ENCODE measurements around the gene PLEKHA7. TPM values are rescaled to one million over a fixed set of nuclear protein-coding genes. Genes with fewer than 3 reads are reported as not detected.

Gene PLEKHA7
- total RNA-seq, 2 experiments from 2014 or later: 6.4 to 8.4 TPM

DNA sequence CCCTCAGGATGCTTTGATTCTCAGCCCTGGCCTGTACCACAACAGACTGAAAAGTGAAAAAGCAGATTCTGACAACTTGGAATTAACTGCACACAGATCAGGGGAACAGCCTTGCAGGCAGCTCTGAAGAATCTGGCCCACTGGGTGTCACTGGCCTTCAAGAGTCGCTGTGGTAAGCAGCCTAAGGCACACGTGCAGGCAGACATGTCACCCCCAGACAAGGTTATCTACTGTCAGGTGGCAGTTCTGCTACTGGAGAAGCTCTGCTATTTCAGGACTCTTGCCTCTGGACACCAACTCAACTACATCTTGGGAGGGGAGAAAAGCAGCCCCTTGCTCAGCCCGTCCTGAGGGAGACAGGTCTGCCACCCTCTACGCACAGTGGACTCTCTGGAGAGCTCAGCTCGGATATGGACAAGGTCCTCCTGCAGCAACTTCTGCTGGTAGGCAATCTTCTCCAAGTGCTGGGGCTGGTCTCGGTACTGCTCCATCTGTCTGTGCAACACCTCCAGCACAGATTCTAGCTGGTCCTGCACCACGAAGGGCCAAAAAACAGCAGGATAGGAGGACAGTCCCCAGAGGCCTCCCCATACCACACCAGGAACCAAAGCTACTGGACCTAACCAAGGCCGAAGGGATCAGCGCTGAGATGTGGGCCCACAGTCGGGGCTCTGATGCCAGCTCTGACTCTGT lies 212.8 kb downstream of the PLEKHA7 start:
- CTCF ChIA-PET: interaction anchor here (0.7 to 2.8 kb wide), 5 partner anchors 12 to 77 kb away, joined by 3 to 13 read pairs (median 4); no protein-coding TSS in a partner anchor
- Mint-ChIP-seq H3K4me3 (no peak overlapping the region), H3K27me3 (no peaks in the 10 kb centered on the region), H3K27ac (no peak overlapping the region), H3K4me1 (peaks cover 10% of the 10 kb centered on the region), H3K9me3 (ENCODE audit: low read depth) (no peaks in the 10 kb centered on the region), H3K36me3 (ENCODE audit: low read depth) (no peaks in the 10 kb centered on the region)
- no peak for DNase-seq
- intact Hi-C loops (cut with DNase I, micrococcal nuclease): no loop called here
- ATAC-seq: no peak
- POLR2A ChIA-PET: interaction anchor here (0.5 kb wide), 2 partner anchors 14 to 276 kb away, joined by 4 to 7 read pairs; partner anchors contain the start of gene RPS13

DNA sequence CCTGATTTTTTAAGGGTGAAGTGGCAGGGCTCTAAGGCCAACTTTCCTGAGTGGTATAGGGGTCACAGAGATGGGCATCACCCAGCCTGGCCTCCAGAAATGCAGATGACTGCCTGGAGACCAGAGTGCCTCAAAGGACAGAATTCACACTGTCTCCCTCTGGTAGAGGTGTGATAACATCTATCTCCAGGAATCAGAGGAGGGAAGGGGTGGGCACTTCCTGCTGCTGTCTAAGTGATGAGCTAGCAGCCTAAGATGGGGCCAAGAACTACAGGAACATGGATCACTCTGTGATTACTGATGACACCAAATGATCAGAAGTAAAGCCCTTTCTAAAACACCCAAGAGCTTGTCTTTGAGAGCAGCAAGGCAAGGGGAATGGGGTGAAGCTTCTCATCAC lies 213.8 kb downstream of the PLEKHA7 start:
- intact Hi-C loops (cut with DNase I, micrococcal nuclease): no loop called here
- DNase-seq (no peak), ATAC-seq (no peak)
- Mint-ChIP-seq H3K4me3 (no peak overlapping the region), H3K27me3 (no peaks in the 10 kb centered on the region), H3K9me3 (ENCODE audit: low read depth) (no peaks in the 10 kb centered on the region), H3K27ac (no peak overlapping the region), H3K36me3 (ENCODE audit: low read depth) (no peaks in the 10 kb centered on the region), H3K4me1 (peaks cover 12% of the 10 kb centered on the region)
- ChIA-PET POLR2A (no interaction called here), CTCF (interaction anchor here (0.8 to 2.8 kb wide), 3 partner anchors 11 to 16 kb away, joined by 3 to 13 read pairs (median 4); no protein-coding TSS in a partner anchor)

GRCh38 chr11:16799890-16800289 lies 214.3 kb downstream of the PLEKHA7 start:
- Mint-ChIP-seq H3K36me3 (ENCODE audit: low read depth) (no peaks in the 10 kb centered on the region), H3K4me1 (peaks cover 17% of the 10 kb centered on the region), H3K9me3 (ENCODE audit: low read depth) (no peaks in the 10 kb centered on the region), H3K4me3 (no peak overlapping the region), H3K27ac (no peak overlapping the region), H3K27me3 (no peaks in the 10 kb centered on the region)
- ATAC-seq (no peak), DNase-seq (no peak)
- intact Hi-C loops (cut with DNase I, micrococcal nuclease): no loop called here
- ChIA-PET CTCF (interaction anchor here (1.6 to 2.8 kb wide), 2 partner anchors 14 to 16 kb away, joined by 4 to 13 read pairs; no protein-coding TSS in a partner anchor), POLR2A (no interaction called here)

- ATAC-seq (no peak), DNase-seq (no peak)
- Mint-ChIP-seq H3K27ac (no peak overlapping the region), H3K4me3 (no peak overlapping the region), H3K9me3 (ENCODE audit: low read depth) (no peaks in the 10 kb centered on the region), H3K27me3 (no peaks in the 10 kb centered on the region), H3K36me3 (ENCODE audit: low read depth) (no peaks in the 10 kb centered on the region), H3K4me1 (peaks cover 18% of the 10 kb centered on the region)
- POLR2A ChIA-PET: no interaction called here
- CTCF ChIA-PET: no interaction called here
- intact Hi-C loops (cut with DNase I, micrococcal nuclease): no loop called here
Observed at GRCh38 chr11:16799221-16799620, 215.0 kb downstream of the PLEKHA7 start.

GRCh38 chr11:16797776-16798175 lies 216.4 kb downstream of the PLEKHA7 start:
- no peaks in the 10 kb centered on the region for H3K36me3 Mint-ChIP-seq (ENCODE audit: low read depth)
- H3K27ac Mint-ChIP-seq: no peak overlapping the region
- CTCF ChIA-PET: interaction anchor here (0.7 to 1.9 kb wide), 5 partner anchors 9 to 280 kb away, joined by 3 to 14 read pairs (median 4); partner anchors contain the start of gene RPS13
- no peaks in the 10 kb centered on the region for H3K9me3 Mint-ChIP-seq (ENCODE audit: low read depth)
- no peak overlapping the region for H3K4me3 Mint-ChIP-seq
- no peak for ATAC-seq
- intact Hi-C loops (cut with DNase I, micrococcal nuclease): no loop called here
- no peak for DNase-seq
- POLR2A ChIA-PET: no interaction called here
- no peaks in the 10 kb centered on the region for H3K27me3 Mint-ChIP-seq
- H3K4me1 Mint-ChIP-seq: peaks cover 18% of the 10 kb centered on the region

DNA sequence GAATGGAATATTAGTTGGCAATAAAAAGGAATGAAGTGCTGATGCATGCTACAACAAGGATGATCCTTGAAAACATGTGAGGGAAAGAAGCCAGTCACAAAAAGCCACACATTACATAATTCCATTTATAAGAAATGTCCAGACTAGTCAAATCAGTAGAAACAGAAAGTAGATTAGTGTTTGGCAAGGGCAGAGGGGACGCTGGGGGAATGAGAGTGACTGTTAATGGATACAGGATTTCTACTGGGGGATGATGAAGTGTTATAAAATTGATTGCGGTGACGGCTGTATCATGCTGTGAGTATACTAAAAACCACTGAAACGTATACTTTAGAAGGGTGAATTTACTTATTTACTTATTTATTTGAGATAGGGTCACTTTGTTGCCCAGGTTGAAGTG lies 217.9 kb downstream of the PLEKHA7 start:
- Mint-ChIP-seq H3K36me3 (ENCODE audit: low read depth) (no peaks in the 10 kb centered on the region), H3K4me1 (peaks cover 25% of the 10 kb centered on the region), H3K27me3 (no peaks in the 10 kb centered on the region), H3K4me3 (no peak overlapping the region), H3K27ac (no peak overlapping the region), H3K9me3 (ENCODE audit: low read depth) (no peaks in the 10 kb centered on the region)
- DNase-seq (no peak), ATAC-seq (no peak)
- intact Hi-C loops (cut with DNase I, micrococcal nuclease): no loop called here
- ChIA-PET POLR2A (no interaction called here), CTCF (interaction anchor here (1.7 kb wide), 1 partner anchor 24 kb away, joined by 4 read pairs; no protein-coding TSS in a partner anchor)

DNA sequence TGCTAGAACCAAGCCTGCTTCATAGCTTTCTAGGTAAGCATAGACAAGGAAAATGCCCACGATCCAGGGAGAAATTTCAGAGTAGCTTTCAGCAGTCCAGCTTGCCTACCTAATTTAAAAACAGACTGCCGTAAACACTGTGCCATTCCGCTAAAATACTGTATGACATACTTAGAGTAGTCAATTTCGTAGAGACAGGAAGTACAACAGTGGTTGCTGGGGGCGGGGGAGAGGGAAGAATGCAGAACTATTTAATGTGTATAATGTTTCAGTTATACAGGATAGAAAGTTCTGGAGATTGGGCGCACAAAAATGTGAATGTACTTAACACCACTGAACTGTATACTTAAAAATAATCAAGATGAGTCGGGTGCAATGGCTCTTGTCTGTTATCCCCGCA lies 219.1 kb downstream of the PLEKHA7 start:
- Mint-ChIP-seq H3K4me3 (no peak overlapping the region), H3K9me3 (ENCODE audit: low read depth) (no peaks in the 10 kb centered on the region), H3K27me3 (no peaks in the 10 kb centered on the region), H3K36me3 (ENCODE audit: low read depth) (no peaks in the 10 kb centered on the region), H3K4me1 (peaks cover 26% of the 10 kb centered on the region), H3K27ac (peak overlapping the region; percentile 27)
- ChIA-PET POLR2A (no interaction called here), CTCF (interaction anchor here (0.6 to 0.8 kb wide), 3 partner anchors 11 to 135 kb away, joined by 3 to 4 read pairs (median 3); no protein-coding TSS in a partner anchor)
- peak; percentile 59 for ATAC-seq
- DNase-seq: peak; percentile 40
- intact Hi-C loops (cut with DNase I, micrococcal nuclease): no loop called here

DNA sequence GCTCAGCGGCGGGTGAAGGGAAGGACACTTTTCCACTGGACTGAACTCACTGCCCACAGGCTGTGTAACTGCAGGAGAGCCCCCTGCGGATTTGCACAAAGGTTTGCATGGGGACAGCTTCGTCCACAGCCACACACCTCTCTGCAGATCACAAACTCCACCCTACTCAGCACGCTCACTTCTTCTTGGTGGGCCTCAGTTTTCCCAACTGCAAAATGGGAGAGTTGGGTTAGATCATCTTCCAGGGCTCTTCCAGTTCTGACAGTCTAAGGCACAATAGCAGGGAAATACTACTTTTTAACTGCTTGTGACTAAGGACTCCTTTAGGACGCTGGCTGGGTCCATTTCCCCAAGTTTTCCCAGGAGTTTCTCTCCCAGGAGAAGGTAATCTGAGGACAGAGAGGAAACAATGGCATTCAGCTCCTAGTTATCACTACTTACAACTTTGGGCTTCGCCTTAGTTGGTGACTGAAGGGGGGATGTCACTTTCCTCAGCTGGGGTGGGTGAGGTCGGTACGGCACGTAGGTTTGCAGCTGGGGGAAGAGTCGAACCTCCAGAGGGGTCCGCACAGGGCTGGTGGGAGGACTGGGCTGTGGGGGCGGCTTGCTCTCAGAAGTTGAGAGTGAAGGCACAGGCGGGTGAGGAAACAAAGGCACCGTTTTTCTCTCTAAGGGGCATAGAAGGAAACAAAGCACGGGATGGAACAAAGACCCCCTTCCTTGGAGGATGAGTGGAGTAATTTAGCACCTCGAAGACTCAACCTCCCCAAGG lies 220.0 kb downstream of the PLEKHA7 start:
- H3K27ac Mint-ChIP-seq: no peak overlapping the region
- H3K9me3 Mint-ChIP-seq (ENCODE audit: low read depth): no peaks in the 10 kb centered on the region
- intact Hi-C loops (cut with DNase I, micrococcal nuclease): no loop called here
- no peaks in the 10 kb centered on the region for H3K36me3 Mint-ChIP-seq (ENCODE audit: low read depth)
- ChIA-PET CTCF (interaction anchor here (0.6 to 0.8 kb wide), 6 partner anchors 8 to 436 kb away, joined by 3 to 4 read pairs (median 3); no protein-coding TSS in a partner anchor), POLR2A (no interaction called here)
- no peaks in the 10 kb centered on the region for H3K27me3 Mint-ChIP-seq
- H3K4me1 Mint-ChIP-seq: peaks cover 26% of the 10 kb centered on the region
- H3K4me3 Mint-ChIP-seq: no peak overlapping the region
- DNase-seq (no peak), ATAC-seq (no peak)

DNA sequence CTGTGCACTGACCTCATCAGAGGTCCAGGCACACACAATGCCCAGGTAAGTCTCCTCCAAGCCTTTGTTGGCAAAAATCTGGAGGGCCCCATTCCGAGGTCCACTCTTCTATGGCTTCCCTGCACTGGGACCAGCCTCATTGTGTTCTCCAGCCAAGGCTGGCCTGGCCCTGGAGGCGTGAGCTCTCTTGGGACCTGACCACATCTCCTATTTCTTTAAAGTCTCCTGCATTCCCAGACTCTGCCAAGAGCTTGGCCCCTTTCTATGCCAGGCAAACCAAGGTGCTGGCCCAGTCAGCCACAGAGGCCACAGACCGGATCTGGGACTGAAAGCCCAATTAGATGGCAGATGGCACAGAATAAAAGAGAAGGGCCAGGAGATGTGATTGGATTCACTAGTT lies 220.7 kb downstream of the PLEKHA7 start:
- H3K4me3 Mint-ChIP-seq: no peak overlapping the region
- no peak overlapping the region for H3K27ac Mint-ChIP-seq
- H3K4me1 Mint-ChIP-seq: peaks cover 26% of the 10 kb centered on the region
- H3K27me3 Mint-ChIP-seq: no peaks in the 10 kb centered on the region
- ChIA-PET POLR2A (no interaction called here), CTCF (interaction anchor here (0.6 to 0.8 kb wide), 2 partner anchors 14 to 41 kb away, joined by 3 read pairs; no protein-coding TSS in a partner anchor)
- no peaks in the 10 kb centered on the region for H3K9me3 Mint-ChIP-seq (ENCODE audit: low read depth)
- DNase-seq: no peak
- ATAC-seq: no peak
- intact Hi-C loops (cut with DNase I, micrococcal nuclease): no loop called here
- no peaks in the 10 kb centered on the region for H3K36me3 Mint-ChIP-seq (ENCODE audit: low read depth)

GRCh38 chr11:16793009-16793408 lies 221.2 kb downstream of the PLEKHA7 start:
- POLR2A ChIA-PET: no interaction called here
- ATAC-seq (no peak), DNase-seq (no peak)
- Mint-ChIP-seq H3K36me3 (ENCODE audit: low read depth) (no peaks in the 10 kb centered on the region), H3K9me3 (ENCODE audit: low read depth) (no peaks in the 10 kb centered on the region), H3K27me3 (no peaks in the 10 kb centered on the region), H3K4me3 (no peak overlapping the region), H3K4me1 (peaks cover 22% of the 10 kb centered on the region), H3K27ac (no peak overlapping the region)
- intact Hi-C loops (cut with DNase I, micrococcal nuclease): no loop called here
- CTCF ChIA-PET: interaction anchor here (0.8 kb wide), 1 partner anchor 40 kb away, joined by 3 read pairs; no protein-coding TSS in a partner anchor

DNA sequence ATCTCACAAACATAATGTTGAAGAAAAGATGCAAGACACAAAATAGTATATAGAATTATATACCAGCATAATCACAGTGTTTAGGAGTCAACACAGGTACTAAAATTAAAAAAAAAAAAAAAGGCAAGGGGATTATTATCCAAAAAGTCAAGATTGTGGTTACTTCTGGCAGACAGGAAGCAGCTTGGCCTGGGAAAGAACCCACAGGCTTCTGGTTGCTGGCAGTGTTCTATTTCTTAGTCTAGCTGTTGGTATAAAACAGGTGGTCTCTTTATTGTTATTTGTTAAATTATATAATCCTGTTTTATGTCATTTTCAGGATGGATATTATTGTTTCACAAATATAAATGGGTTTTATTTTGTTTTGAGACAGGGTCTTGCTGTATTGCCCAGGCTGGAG lies 221.8 kb downstream of the PLEKHA7 start:
- no peak for ATAC-seq
- CTCF ChIA-PET: no interaction called here
- POLR2A ChIA-PET: interaction anchor here (0.7 kb wide), 1 partner anchor 138 kb away, joined by 3 read pairs; no protein-coding TSS in a partner anchor
- H3K27me3 Mint-ChIP-seq: no peaks in the 10 kb centered on the region
- no peaks in the 10 kb centered on the region for H3K9me3 Mint-ChIP-seq (ENCODE audit: low read depth)
- no peak overlapping the region for H3K4me3 Mint-ChIP-seq
- intact Hi-C loops (cut with DNase I, micrococcal nuclease): no loop called here
- DNase-seq: no peak
- peaks cover 16% of the 10 kb centered on the region for H3K4me1 Mint-ChIP-seq
- no peaks in the 10 kb centered on the region for H3K36me3 Mint-ChIP-seq (ENCODE audit: low read depth)
- no peak overlapping the region for H3K27ac Mint-ChIP-seq

Measured in activated CD4-positive, alpha-beta T cell treated with anti-CD3 and anti-CD28 coated beads for 36 hours (primary cell).